Stimulated activated CD4-positive, alpha-beta T cell treated with anti-CD3 and anti-CD28 coated beads, Interleukin-2, amount 100 ng/mL, for 24 hours (primary cell): ENCODE results near the gene CCDC154.
"Not testable (repeated sequence)": the region's sequence is repeated elsewhere in the genome, so short reads cannot be mapped to it uniquely, and the experiment has no call there.

Experiments used
- DNase-seq, 2 donors: peaks; one replicate each; pipeline ENCODE4 v3.0.0-alpha.2; 2020

Gene CCDC154

DNA sequence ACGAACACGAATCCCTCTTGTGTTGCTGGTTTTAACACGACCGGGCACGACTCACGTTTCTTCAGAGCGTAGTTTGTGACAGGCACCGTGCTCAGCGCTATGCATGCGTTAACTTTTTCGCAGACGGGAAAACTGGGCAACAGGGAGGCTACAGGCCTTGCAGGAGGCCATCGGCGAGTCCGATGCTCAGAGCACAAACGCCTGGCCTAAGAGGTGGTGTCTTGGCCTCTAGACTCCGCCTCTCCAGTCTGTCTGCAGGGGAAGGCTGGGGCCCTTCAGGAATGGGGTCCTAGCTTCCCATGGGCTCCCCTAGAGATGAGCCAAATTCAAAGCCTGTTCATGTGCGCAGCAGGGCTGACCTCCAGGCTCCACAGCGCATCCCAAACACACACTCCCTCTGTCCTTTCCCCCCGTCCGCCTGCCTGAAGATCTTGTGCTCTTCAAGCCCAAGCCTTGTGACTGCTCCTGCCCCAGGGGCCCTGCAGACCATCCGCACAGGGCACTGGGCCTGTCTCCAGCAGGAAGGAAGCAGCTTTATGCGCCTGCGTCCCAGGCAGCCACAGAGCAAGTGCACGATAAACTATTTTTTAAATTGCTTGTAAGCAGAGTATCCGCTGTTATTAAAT, 27.3 kb upstream of the CCDC154 start:
- no peak for DNase-seq

DNA sequence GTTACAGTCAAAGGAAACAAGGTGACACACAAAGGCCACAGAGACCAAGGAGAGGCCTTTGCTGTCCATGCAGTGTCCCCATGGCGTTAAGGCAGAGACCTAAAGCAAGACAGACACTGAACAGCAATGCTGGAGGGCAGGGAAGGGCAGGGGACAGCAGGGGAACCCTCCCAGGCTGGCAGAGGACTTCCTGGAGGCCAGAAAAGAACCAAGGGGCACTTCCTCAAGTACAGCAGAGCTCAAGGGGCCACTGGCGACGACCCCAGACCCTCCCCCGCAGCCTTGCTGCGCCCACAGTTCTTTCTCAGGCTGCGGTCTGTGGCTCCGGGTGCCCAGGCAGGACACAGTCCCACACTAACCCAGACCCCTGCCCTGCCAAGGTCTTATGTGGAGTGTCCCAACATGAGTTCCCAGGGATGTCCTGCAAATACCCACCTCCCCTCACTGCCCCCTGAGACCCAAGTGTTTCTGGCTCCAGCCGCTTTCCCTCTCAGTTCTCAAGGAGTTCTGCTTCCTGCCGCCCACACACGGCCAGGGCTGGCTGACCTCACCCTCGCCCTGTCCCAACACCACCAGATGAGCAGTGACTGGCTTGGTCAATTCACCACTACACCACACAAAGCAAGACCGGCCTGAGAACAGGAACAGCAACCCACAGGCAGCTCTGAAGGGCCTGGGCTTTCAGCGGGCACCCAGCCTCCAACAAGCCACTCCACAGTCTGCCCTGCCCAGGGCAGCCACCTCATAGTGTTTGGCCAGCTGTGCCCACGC, 26.3 kb upstream of the CCDC154 start:
- no peak for DNase-seq

- DNase-seq = no peak
These were observed 25.4 kb upstream of the CCDC154 start for GRCh38 chr16:1469693-1470201.

- DNase-seq = not testable (repeated sequence)
These were observed 24.8 kb upstream of the CCDC154 start for GRCh38 chr16:1469141-1469540.

DNA sequence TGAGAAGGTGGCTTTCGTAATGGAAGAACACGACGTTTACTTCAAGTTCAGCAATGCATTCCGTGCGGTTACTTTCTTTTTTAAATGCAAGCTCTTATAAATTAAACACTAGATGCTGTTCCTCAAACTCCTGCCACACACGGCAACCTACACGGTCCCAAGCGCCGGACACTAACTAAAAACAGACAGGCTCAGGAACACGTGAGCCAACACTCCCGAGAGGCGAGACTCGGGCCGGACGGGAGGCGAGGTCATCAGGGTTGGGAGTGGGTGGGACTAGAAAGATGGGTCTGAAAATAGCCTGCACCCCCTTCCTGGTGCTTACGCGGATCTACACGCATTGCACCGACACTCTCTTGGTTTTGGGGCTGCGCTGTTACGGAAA, 24.1 kb upstream of the CCDC154 start:
- DNase-seq = no peak

DNA sequence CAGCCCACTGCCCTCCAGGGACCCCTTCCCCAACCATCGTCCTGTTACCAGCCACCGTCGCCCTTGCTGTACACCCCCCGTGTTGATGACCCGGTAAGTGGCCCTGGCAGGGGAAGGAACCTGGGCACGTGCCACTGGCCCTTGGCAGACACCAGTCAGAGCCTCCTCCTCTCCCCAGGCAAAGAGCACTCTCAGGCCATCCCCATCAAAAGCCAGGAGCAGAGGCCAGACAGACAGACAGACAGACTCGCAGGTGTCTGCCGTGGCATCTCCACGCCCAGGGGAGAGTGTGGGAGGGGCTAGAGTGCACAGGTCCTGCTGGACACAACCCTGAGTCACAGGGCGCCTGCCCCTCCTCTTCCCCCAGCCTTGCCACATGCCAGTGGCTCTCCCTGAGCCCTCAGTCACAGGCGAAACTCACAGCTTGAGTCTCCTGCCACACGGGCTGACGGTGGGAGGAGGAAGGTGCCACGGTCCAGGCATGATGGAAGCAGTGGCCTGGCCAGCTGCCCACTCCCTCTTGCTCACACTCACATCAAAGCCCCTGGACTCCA, 22.7 kb upstream of the CCDC154 start:
- DNase-seq = no peak

DNA sequence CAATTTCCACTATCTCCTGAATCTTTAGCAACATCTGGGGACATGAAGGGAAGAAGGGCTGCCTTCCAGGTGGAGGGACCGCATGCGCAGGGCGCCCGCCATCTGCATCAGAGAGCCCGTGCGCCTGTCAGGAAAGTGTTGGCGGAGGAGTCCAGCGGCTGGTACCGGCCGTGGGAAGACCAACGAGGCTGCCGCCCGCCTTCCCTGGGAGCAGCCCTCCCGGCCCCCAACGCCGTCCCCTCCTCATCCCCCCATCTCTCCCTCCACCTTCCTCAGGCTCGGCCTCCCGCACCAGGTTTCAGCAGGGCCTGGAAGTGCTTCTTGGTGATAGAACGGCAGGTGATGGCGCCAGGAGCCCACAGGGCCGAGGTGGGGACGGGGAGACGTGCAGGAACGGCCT, 21.7 kb upstream of the CCDC154 start:
- DNase-seq = no peak

- DNase-seq = no peak
These were observed 21.2 kb upstream of the CCDC154 start for GRCh38 chr16:1465567-1465915.

- DNase-seq = no peak
These were observed 20.7 kb upstream of the CCDC154 start for GRCh38 chr16:1464894-1465566.

DNA sequence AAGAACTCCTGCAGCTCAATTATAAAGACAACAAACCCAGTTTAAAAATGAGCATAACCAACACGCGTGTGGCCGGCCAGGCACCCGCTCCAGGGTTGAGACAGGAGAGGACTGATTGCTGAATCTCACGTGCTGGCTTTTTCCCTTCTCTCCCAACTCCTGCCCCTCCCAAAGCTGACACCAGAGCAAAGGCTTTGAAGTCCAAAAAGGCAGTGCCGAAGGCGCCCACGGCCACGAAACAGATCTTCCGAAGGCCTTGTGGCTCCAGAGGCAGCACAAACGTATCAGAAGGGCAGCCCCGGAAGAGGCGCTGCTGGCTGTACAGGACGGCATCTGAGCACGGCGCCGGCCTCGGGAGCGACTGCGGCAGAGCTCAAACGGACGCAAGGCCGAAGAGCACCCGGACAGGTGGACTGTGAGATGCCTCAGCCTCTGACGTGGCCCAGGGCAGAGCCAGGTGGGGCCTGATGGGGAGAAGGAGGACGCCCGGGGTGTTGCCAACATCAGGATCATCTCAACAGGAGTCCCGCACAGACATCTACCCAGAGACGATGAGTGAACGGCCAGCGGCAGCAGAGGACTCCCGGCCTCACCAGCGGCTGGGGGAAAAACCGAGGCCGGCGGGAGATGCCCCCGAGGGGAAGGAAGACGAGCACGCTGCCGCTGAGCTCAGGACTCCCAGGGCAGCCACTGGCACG, 20.0 kb upstream of the CCDC154 start:
- no peak for DNase-seq

GRCh38 chr16:1461146-1461545, 16.8 kb upstream of the CCDC154 start:
- no peak for DNase-seq

DNA sequence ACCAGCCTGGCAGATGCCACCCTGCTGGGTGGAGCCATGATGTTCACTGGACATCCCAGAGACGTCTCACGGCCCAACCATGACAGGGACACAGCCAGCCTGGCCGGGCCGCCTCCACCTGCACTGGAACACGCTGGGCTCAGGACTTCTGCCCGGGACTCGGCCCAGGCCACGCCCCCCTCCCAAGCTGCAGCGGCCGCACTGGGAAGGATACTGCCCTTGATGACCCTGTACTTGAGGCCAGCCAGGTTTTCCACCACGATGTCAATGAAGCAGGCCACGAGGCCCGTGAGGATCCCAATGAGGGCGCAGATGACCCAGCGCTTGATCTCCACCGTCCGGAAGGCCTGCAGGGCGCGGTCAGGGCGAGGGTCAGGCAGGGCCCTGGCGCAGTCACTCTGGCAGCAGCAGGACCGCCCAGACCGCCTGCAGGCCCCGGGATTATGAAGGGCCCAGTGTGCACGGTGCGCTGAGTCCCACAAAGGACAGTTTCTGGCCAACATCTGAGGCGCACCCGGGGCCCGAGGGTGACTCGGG, 16.3 kb upstream of the CCDC154 start:
- DNase-seq = no peak

DNA sequence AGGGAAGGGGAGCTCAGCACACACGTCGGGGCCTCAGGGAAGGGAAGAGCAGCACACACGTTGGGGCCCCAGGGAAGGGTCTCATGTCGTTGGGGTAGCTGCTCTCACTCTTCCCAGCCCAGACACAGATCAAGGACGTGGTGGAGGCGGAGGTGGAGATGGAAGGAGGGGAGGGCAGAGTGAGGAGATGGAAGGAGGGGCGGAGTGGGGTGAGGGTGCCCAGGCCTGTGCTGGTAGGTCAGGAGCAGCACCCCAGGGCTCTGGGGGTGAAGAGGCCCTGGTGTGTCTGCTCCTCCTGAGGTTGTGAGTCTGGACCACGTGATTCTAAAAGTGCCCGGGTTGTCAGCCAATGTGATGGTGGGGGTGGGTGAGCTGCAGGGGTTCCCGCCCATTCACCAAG, 15.6 kb upstream of the CCDC154 start:
- no peak for DNase-seq

DNA sequence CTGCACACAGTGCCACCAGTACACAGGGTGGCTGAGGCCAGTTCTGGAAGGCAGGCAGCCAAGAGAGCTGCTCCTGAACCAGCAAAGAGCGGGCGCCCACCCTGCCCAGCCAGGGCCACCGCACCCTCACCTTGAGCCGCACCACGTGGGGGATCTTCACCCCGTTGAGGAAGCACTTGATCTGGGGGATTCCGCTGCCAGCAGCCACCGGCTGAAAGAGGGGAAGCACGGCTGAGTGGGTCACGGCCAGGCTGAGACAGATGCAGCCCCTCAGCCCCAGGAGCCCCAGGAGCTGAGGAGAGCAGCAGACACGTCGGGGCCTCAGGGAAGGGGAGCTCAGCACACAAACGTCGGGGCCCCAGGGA, 14.6 kb upstream of the CCDC154 start:
- DNase-seq = no peak

- DNase-seq = peak; percentile 23 to 25
These were observed 14.1 kb upstream of the CCDC154 start for GRCh38 chr16:1458336-1458976.

GRCh38 chr16:1457489-1458245, 13.3 kb upstream of the CCDC154 start:
- no peak for DNase-seq

GRCh38 chr16:1456951-1457350, 12.6 kb upstream of the CCDC154 start:
- DNase-seq = no peak

DNA sequence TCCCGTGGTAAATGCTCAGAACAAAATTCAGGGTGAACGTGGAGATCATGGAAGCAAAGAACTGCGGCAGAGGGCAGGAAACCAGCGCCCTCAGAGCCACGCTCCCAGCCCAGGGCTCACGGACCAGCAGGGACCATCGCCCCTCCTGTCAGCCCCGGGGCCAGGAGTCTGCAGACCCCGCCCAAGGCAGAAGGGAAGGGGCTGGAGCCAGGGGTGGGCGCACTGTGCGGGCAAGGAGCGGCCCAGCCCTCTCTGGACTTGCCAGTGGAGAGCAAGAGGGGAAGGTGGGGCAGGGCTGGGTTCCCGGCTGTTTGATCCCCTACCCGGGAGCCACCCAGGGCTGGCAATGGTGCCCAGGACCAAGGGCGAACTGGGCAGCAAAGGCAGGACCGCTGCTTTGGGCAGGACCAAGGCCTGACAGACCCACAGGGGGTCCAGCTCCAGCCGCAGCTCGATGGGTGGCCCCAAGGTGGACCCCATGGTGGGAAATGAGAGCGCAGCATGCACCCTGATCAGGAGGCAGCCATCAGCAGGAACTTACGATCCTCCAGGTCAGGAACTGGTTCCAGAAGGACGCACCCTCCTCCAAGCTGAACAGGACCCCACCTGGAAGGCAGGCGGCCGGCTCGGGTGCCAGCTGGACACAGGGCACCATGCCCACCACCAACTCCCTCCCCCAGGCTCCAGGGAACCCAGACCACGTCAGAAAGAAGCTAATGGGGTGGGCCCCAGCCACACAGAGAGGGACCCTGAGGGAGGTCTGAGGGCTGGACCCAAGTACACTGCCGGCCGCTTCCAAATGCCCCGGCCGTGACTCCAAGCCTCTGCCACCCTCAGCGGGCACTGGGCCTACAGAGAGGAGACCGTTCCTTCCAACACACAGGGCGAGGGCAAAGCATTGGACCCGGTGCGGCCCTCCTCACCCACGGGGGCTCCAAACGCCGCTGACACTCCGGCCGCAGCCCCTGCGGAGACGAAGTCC, 11.1 kb upstream of the CCDC154 start:
- no peak for DNase-seq

GRCh38 chr16:1454561-1454960, 10.2 kb upstream of the CCDC154 start:
- DNase-seq = no peak

GRCh38 chr16:1453316-1453715, 9.0 kb upstream of the CCDC154 start:
- DNase-seq = no peak
